Endothelial cell of umbilical vein (primary cell): ENCODE results near the gene IRF2. TPM values are rescaled to one million over a fixed set of nuclear protein-coding genes. Genes with fewer than 3 reads are reported as not detected.

Experiments used
- BruUV-seq: library from RNA; stranded (reverse); fragments of 400-500 nt; replicated peaks from 2 replicates; lab custom pipeline; 2021; lab: Mats Ljungman, UMichigan
- CTCF ChIA-PET: fragments of 300-600, 350-600 bp; sonication (Branson Sonifier 250); formaldehyde crosslinking; loops from one replicate; lab custom pipeline; 2021; ENCODE audit warnings: antibody characterized with exemption, inconsistent platforms; lab: Charles Lee
- POLR2A ChIA-PET: fragments of 300-600, 350-600 bp; sonication (Branson Sonifier 250); formaldehyde crosslinking; loops from one replicate; lab custom pipeline; 2021; ENCODE audit warnings: antibody characterized with exemption, inconsistent platforms; lab: Charles Lee
- DNase-seq: peaks from one replicate; pipeline ENCODE4 v3.0.0-alpha.2; 2011; ENCODE audit warnings: low read depth, low spot score
- FAIRE-seq: peaks from 2 replicates; lab custom pipeline; 2011; peaks lifted over from hg19 to GRCh38; lab: Jason Lieb, UNC
- H2AFZ ChIP-seq: 2 replicates; pipeline ENCODE4 v1.6.0; 2012; ENCODE audit warnings: low read depth, low read length, control low read depth, inconsistent platforms
- H3K27ac ChIP-seq: 2 replicates; pipeline ENCODE4 v1.5.1; 2011; ENCODE audit warnings: low read depth, mild to moderate bottlenecking, control low read depth, low read length, moderate library complexity; ENCODE audit not compliant: insufficient read depth
- H3K27me3 ChIP-seq, 2 experiments: 2 replicates each; pipeline versions ENCODE4 v1.6.0 to v1.6.1; 2011; ENCODE audit warnings: low read length in 2 of 2, mixed read lengths in 1 of 2; ENCODE audit not compliant: control insufficient read depth in 2 of 2, insufficient read depth in 2 of 2
- H3K36me3 ChIP-seq, 2 experiments: 2 replicates in 1 of 2; 3 replicates in 1 of 2; pipeline ENCODE4 v1.5.1; 2011; ENCODE audit warnings: low read length in 2 of 2, mild to moderate bottlenecking in 1 of 2, moderate library complexity in 1 of 2; ENCODE audit not compliant: control insufficient read depth in 2 of 2, insufficient read depth in 2 of 2; ENCODE audit errors: extremely low read depth in 1 of 2
- H3K4me1 ChIP-seq: 3 replicates; pipeline ENCODE4 v1.5.1; 2011; ENCODE audit warnings: mild to moderate bottlenecking, low read length; ENCODE audit not compliant: control insufficient read depth, insufficient read depth; ENCODE audit errors: extremely low read depth
- H3K4me2 ChIP-seq: 2 replicates; pipeline ENCODE4 v1.6.1; 2011; ENCODE audit warnings: low read length, control low read depth, mixed read lengths; ENCODE audit not compliant: insufficient read depth
- H3K4me3 ChIP-seq, 3 experiments: fragments of 200-600 bp in 1 of 3; sonication (generic), shearing (Covaris generic) in 1 of 3; replicated peaks in 1 of 3; 2 replicates each; pipeline ENCODE4 v1.5.1; 2011 to 2016; ENCODE audit warnings: control low read depth in 3 of 3, low read length in 3 of 3, mild to moderate bottlenecking in 2 of 3, inconsistent platforms in 1 of 3, low read depth in 1 of 3, moderate library complexity in 1 of 3; ENCODE audit not compliant: insufficient read depth in 1 of 3
- H3K79me2 ChIP-seq: 2 replicates; pipeline ENCODE4 v1.6.0; 2012; ENCODE audit warnings: low read length, inconsistent platforms; ENCODE audit not compliant: control insufficient read depth, insufficient read depth
- H3K9ac ChIP-seq: replicated peaks from 2 replicates; pipeline ENCODE3; 2011; ENCODE audit warnings: low read length, control low read depth; ENCODE audit not compliant: insufficient read depth; ENCODE audit errors: extremely low read depth
- H3K9me1 ChIP-seq: replicated peaks from 3 replicates; pipeline ENCODE4 v1.6.0; 2011; ENCODE audit warnings: mild to moderate bottlenecking, low read length; ENCODE audit not compliant: control insufficient read depth, insufficient read depth; ENCODE audit errors: extremely low read depth
- H3K9me3 ChIP-seq: replicated peaks from 2 replicates; pipeline ENCODE4 v1.5.1; 2012; ENCODE audit warnings: low read length, inconsistent platforms; ENCODE audit not compliant: control insufficient read depth, insufficient read depth
- H4K20me1 ChIP-seq: replicated peaks from 2 replicates; pipeline ENCODE3; 2011; ENCODE audit warnings: mild to moderate bottlenecking, low read length; ENCODE audit not compliant: control insufficient read depth, insufficient read depth; ENCODE audit errors: extremely low read depth
- CTCF ChIP-seq, 2 donors: IDR thresholded peaks; 1 replicate in 1 of 2; 2 replicates in 1 of 2; pipeline ENCODE4 v1.5.1; 2011; ENCODE audit warnings: low read length in 2 of 2, mild to moderate bottlenecking in 2 of 2, moderate library complexity in 2 of 2, control low read depth in 1 of 2, inconsistent platforms in 1 of 2, low read depth in 1 of 2; ENCODE audit not compliant: insufficient read depth in 1 of 2; ENCODE audit errors: extremely low read depth in 1 of 2
- FOS ChIP-seq: IDR thresholded peaks from 2 replicates; pipeline ENCODE4 v1.6.1; 2011; ENCODE audit warnings: mild to moderate bottlenecking, low read length, moderate library complexity, borderline replicate concordance; ENCODE audit not compliant: insufficient read depth
- GATA2 ChIP-seq: IDR thresholded peaks from 2 replicates; pipeline ENCODE4 v1.7.0; 2011; ENCODE audit warnings: low read depth, mild to moderate bottlenecking, moderate library complexity, mixed read lengths, low read length; ENCODE audit not compliant: insufficient read length, insufficient read depth
- JUN ChIP-seq: IDR thresholded peaks from 2 replicates; pipeline ENCODE4 v1.6.1; 2011; ENCODE audit warnings: borderline replicate concordance, low read depth; ENCODE audit not compliant: insufficient read length, insufficient read depth
- MAX ChIP-seq: IDR thresholded peaks from 2 replicates; pipeline ENCODE4 v1.6.1; 2011; ENCODE audit not compliant: insufficient read depth, insufficient read length
- MYC ChIP-seq: IDR thresholded peaks from one replicate; pipeline ENCODE4 v1.6.1; 2011; ENCODE audit warnings: mild to moderate bottlenecking, low read depth, low read length
- POLR2A ChIP-seq: IDR thresholded peaks from 2 replicates; pipeline ENCODE4 v1.6.1; 2012; ENCODE audit warnings: low read depth, mild to moderate bottlenecking, control low read depth, low read length
- dilution Hi-C: fragments of 300-500 bp; cut with MboI; formaldehyde crosslinking; loops from one replicate; pipeline ENCODE4 v1.15.0; 2019; ENCODE audit warnings: low sequenced_read_pairs; ENCODE audit not compliant: extremely low pct_ligation_motif_present
- intact Hi-C: fragments of 100-400 bp; cut with micrococcal nuclease; formaldehyde crosslinking; loops from one replicate; pipeline ENCODE4 v1.10.0; 2022
- polyA plus RNA-seq, 4 experiments: library from polyadenylated mRNA; depleted of rRNA in 3 of 4; stranded (reverse) in 3 of 4; unstranded in 1 of 4; fragments of >200 nt; gene quantifications; 2 replicates each; pipeline versions ENCODE4 v1.2.1 to v1.2.3, GENCODE V29; 2011 to 2012; ENCODE audit warnings: missing spikeins in 1 of 4
- total RNA-seq: library from RNA; stranded (reverse); gene quantifications from 2 replicates; pipeline ENCODE4 v1.2.3, GENCODE V29; 2021

The IRF2 gene
- total and polyA plus RNA-seq, 2 donors (not counting 3 experiments of a cell fraction or from before 2014, with no cell fraction given) = 26.9 to 27.6 TPM

GRCh38 chr4:184450743-184451535, 23.4 kb downstream of the IRF2 start:
- no peak for FAIRE-seq
- H3K4me3 ChIP-seq = no peak overlapping the region
- H3K9me3 ChIP-seq = no peaks in the 10 kb centered on the region
- H4K20me1 ChIP-seq = no peaks in the 10 kb centered on the region
- no peak overlapping the region for H3K9ac ChIP-seq
- ChIA-PET POLR2A (no interaction called here), CTCF (interaction anchor here (1.0 to 1.7 kb wide), 2 partner anchors 10 to 187 kb away, joined by 4 to 7 read pairs; no protein-coding TSS in a partner anchor)
- intact Hi-C loops = no loop called here
- dilution Hi-C loops = no loop called here
- no peak for TF ChIP-seq MAX
- TF ChIP-seq FOS = no peak
- no peak for TF ChIP-seq JUN
- TF ChIP-seq MYC = no peak
- no peak for TF ChIP-seq GATA2
- no peak for TF ChIP-seq POLR2A
- TF ChIP-seq CTCF (IDR thresholded peaks at IDR 0.05; ENCODE audit: extremely low read depth in 1 of 2, insufficient read depth in 1 of 2, low read depth in 1 of 2, low read length in 2 of 2) = no peak
- H3K4me2 ChIP-seq = no peak overlapping the region
- H3K27ac ChIP-seq = no peak overlapping the region
- H3K4me1 ChIP-seq = peaks cover 31% of the 10 kb centered on the region
- no peak for DNase-seq
- H3K27me3 ChIP-seq = no peaks in the 10 kb centered on the region
- H3K9me1 ChIP-seq = no peaks in the 10 kb centered on the region
- H3K36me3 ChIP-seq = no peaks in the 10 kb centered on the region
- no peak overlapping the region for H2AFZ ChIP-seq
- peaks cover 45% of the 10 kb centered on the region for H3K79me2 ChIP-seq
- BruUV-seq = no TSS peak
